GM12872 (cell line): ENCODE measurements around the gene SLC25A15.

Source experiments
- CTCF ChIP-seq: IDR thresholded peaks from 3 replicates; pipeline ENCODE4 v1.5.1; 2011; ENCODE audit warnings: low read depth, mild to moderate bottlenecking, low read length, moderate library complexity; ENCODE audit not compliant: insufficient read depth

SLC25A15 gene

GRCh38 chr13:40765602-40766001 is 23.8 kb upstream of the SLC25A15 start:
- TF ChIP-seq CTCF: no peak

- TF ChIP-seq CTCF: no peak
Measured at GRCh38 chr13:40769970-40770369, 19.4 kb upstream of the SLC25A15 start.

- TF ChIP-seq CTCF: no peak
Measured at GRCh38 chr13:40770609-40770933, 18.8 kb upstream of the SLC25A15 start.

GRCh38 chr13:40770934-40771618 is 18.3 kb upstream of the SLC25A15 start, which contains the start of gene MRPS31:
TSS of gene MRPS31 (minus strand) at chr13:40771190. CDS start at chr13:40771136, 54 bp downstream.
- TF ChIP-seq CTCF: no peak

- TF ChIP-seq CTCF: no peak
Measured at GRCh38 chr13:40772765-40773473, 16.5 kb upstream of the SLC25A15 start.

GRCh38 chr13:40774672-40775071 is 14.7 kb upstream of the SLC25A15 start:
- TF ChIP-seq CTCF: no peak

GRCh38 chr13:40776232-40776631 is 13.2 kb upstream of the SLC25A15 start:
- TF ChIP-seq CTCF: no peak
